ENCODE data around the gene SPDEF. TPM values are rescaled to one million over a fixed set of nuclear protein-coding genes. Genes with fewer than 3 reads are reported as not detected.

The SPDEF gene
- total RNA-seq, 1 donor from 2014 or later, result not detected

DNA sequence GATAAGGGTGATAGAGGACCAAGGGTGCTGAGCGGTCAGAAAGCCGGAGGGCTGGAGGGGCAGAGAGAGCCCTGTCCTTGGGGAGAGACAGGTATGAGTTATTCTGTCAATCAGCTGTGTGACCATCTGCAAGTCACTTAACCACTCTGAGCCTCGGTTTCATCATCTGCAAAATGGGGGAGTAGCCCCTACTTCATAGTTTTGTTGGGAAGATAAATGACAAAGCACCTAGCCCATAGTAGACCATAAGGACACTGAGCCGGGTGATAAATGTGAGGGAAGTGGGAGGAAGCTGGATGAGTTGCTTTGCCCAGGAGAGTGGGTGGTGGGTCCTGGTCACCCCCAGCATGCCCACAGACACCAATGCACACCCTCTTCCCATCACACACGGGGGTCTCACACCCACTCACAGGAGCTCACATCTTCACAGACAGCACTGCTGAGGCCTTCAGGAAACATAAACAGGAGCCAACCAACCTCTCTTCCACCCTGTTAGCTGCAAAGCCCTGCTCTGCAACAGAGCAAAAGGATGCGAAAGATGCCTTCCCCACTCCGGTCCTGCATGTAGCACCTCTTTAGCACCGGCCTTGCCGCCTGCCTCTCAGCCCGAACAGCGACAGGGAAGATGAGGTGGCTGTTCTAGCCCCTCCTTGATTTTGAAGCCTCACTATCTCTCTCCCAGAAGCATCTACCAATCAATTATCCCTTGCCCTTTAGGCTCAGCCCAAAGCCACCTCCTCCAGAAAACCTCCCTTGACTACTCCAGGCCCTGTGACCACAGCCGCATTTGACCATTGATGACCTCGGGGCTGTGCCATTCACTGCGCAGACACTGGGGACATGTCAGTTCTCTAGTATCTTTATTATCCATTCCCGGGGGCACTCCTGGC, 18.9 kb downstream of the SPDEF start:
- H3K4me1 Mint-ChIP-seq, result no peaks in the 10 kb centered on the region
- no peaks in the 10 kb centered on the region for H3K36me3 Mint-ChIP-seq (ENCODE audit: low read depth)
- intact Hi-C loops (cut with micrococcal nuclease), result no loop called here
- no peaks in the 10 kb centered on the region for H3K27me3 Mint-ChIP-seq
- no peak for DNase-seq
- no peak overlapping the region for H3K27ac Mint-ChIP-seq
- no peak overlapping the region for H3K4me3 Mint-ChIP-seq
- H3K9me3 Mint-ChIP-seq, result no peaks in the 10 kb centered on the region

GRCh38 chr6:34536251-34536958, 19.7 kb downstream of the SPDEF start:
- no peaks in the 10 kb centered on the region for H3K27me3 Mint-ChIP-seq
- intact Hi-C loops (cut with micrococcal nuclease), result no loop called here
- no peak for DNase-seq
- no peaks in the 10 kb centered on the region for H3K4me1 Mint-ChIP-seq
- H3K9me3 Mint-ChIP-seq, result no peaks in the 10 kb centered on the region
- H3K36me3 Mint-ChIP-seq (ENCODE audit: low read depth), result no peaks in the 10 kb centered on the region
- H3K4me3 Mint-ChIP-seq, result no peak overlapping the region
- H3K27ac Mint-ChIP-seq, result no peak overlapping the region

DNA sequence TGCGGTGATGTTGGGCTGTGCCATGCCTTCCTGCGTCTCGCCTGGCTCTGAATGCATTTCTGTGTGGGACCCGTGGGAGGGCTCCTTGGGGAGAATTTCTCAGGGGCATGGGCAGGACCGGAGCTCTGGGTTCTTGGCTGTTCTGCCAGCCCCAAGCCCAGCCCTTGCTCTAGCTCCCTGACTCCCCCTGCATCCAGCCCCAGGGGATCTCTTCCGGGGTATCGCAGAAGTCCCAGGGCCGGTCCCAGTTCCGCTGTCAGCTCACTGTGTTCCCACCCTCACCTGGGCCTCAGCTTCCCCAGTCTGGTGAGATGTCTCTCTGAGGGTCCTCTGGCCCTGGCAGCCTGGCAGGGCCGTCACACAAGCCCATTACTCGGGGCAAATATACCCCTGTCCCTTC, 20.5 kb downstream of the SPDEF start:
- no peak overlapping the region for H3K4me3 Mint-ChIP-seq
- H3K36me3 Mint-ChIP-seq (ENCODE audit: low read depth), result no peaks in the 10 kb centered on the region
- no peaks in the 10 kb centered on the region for H3K27me3 Mint-ChIP-seq
- no peaks in the 10 kb centered on the region for H3K4me1 Mint-ChIP-seq
- no peaks in the 10 kb centered on the region for H3K9me3 Mint-ChIP-seq
- intact Hi-C loops (cut with micrococcal nuclease), result no loop called here
- DNase-seq, result no peak
- no peak overlapping the region for H3K27ac Mint-ChIP-seq

DNA sequence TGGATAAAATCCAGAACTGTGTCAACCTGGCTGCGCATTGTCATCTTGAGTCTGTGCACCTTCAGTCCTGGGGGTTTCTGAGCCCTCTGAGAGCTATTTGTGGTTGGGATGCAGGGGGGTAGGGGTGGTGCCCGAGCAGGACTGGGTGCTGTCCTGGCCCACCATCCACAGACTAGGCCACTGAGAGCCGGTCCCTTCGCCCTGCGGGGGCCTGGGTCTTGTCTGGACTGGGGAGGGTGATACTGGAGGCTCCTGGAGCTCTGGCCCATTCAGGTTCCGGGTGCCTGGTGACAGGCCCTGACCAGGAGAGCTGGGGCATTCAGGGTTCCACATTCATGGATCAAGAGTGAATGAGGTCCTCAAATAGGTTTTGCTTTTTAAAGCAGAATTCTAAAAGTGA, 20.9 kb downstream of the SPDEF start:
- Mint-ChIP-seq H3K4me1 (no peaks in the 10 kb centered on the region), H3K27ac (no peak overlapping the region), H3K36me3 (ENCODE audit: low read depth) (no peaks in the 10 kb centered on the region), H3K9me3 (no peaks in the 10 kb centered on the region), H3K27me3 (no peaks in the 10 kb centered on the region), H3K4me3 (no peak overlapping the region)
- intact Hi-C loops (cut with micrococcal nuclease), result no loop called here
- no peak for DNase-seq

- no peak overlapping the region for H3K4me3 Mint-ChIP-seq
- intact Hi-C loops (cut with micrococcal nuclease), result no loop called here
- no peak for DNase-seq
Observed at GRCh38 chr6:34534656-34535055, 21.5 kb downstream of the SPDEF start.

DNA sequence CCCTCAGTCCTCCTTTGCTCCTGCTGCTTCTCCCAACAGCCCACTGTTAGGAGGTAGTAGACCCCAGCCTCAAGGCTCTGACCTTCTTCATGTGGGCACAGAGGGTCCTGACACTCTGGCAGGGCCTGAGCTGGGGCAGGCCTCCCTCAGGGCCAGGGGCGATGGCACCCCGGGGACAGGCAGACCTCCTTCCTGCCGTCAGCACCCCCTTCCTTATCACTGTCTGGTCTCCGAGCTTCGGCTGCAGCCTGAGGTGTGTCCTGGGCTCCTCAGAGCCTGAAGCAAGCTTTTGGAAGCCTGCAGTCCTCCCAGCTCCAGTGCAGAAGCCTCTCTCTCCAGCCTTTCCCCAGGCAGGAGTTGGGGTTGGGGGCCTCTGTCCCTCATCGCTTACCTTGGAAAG, 22.0 kb downstream of the SPDEF start:
- Mint-ChIP-seq H3K36me3 (ENCODE audit: low read depth) (no peaks in the 10 kb centered on the region), H3K9me3 (no peaks in the 10 kb centered on the region), H3K27ac (no peak overlapping the region), H3K4me3 (no peak overlapping the region), H3K4me1 (no peaks in the 10 kb centered on the region), H3K27me3 (no peaks in the 10 kb centered on the region)
- no peak for DNase-seq
- intact Hi-C loops (cut with micrococcal nuclease), result no loop called here

More at GRCh38 chr6:34534656-34535055, 21.5 kb downstream of the SPDEF start:
- H3K27ac Mint-ChIP-seq, result no peak overlapping the region
- no peaks in the 10 kb centered on the region for H3K4me1 Mint-ChIP-seq
- no peaks in the 10 kb centered on the region for H3K9me3 Mint-ChIP-seq
- H3K36me3 Mint-ChIP-seq (ENCODE audit: low read depth), result no peaks in the 10 kb centered on the region
- no peaks in the 10 kb centered on the region for H3K27me3 Mint-ChIP-seq

- H3K36me3 Mint-ChIP-seq (ENCODE audit: low read depth), result no peaks in the 10 kb centered on the region
- H3K9me3 Mint-ChIP-seq, result no peaks in the 10 kb centered on the region
- no peak overlapping the region for H3K4me3 Mint-ChIP-seq
- DNase-seq, result no peak
- H3K4me1 Mint-ChIP-seq, result no peaks in the 10 kb centered on the region
- peaks cover 2% of the 10 kb centered on the region for H3K27me3 Mint-ChIP-seq
- intact Hi-C loops (cut with micrococcal nuclease), result no loop called here
- no peak overlapping the region for H3K27ac Mint-ChIP-seq
Observed at GRCh38 chr6:34532230-34532629, 23.9 kb downstream of the SPDEF start.

DNA sequence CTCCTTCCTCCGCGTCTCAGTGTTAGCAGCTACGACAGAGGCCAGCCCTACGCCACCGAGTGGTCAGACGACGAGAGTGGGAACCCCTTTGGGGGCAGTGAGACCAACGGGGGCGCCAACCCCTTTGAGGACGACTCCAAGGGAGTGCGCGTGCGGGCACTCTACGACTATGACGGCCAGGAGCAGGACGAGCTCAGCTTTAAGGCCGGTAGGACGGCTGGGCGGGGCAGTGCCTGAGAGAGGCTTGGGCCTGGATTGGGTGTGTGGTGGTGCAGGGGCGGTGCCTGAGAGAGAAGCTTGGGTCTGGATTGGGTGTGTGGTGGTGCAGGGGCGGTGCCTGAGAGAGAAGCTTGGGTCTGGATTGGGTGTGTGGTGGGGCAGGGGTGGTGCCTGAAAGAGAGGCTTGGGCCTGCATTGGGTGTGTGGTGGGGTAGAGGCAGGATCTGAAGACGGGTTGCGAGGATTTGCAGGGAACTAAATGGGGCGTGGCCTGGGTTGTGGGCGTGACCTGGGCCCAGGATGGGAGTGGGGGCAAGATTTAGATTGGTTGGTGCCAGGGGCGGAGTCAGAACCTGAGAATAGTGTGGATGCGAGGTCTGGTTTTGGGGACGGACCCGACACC, 24.4 kb downstream of the SPDEF start:
- no peak overlapping the region for H3K4me3 Mint-ChIP-seq
- H3K4me1 Mint-ChIP-seq, result no peaks in the 10 kb centered on the region
- intact Hi-C loops (cut with micrococcal nuclease), result no loop called here
- H3K36me3 Mint-ChIP-seq (ENCODE audit: low read depth), result no peaks in the 10 kb centered on the region
- H3K9me3 Mint-ChIP-seq, result no peaks in the 10 kb centered on the region
- peaks cover 2% of the 10 kb centered on the region for H3K27me3 Mint-ChIP-seq
- DNase-seq, result no peak
- no peak overlapping the region for H3K27ac Mint-ChIP-seq

GRCh38 chr6:34530753-34531365, 25.3 kb downstream of the SPDEF start:
- H3K9me3 Mint-ChIP-seq, result no peaks in the 10 kb centered on the region
- H3K4me3 Mint-ChIP-seq, result no peak overlapping the region
- peaks cover 2% of the 10 kb centered on the region for H3K27me3 Mint-ChIP-seq
- H3K4me1 Mint-ChIP-seq, result no peaks in the 10 kb centered on the region
- no peak for DNase-seq
- H3K27ac Mint-ChIP-seq, result no peak overlapping the region
- intact Hi-C loops (cut with micrococcal nuclease), result no loop called here
- H3K36me3 Mint-ChIP-seq (ENCODE audit: low read depth), result no peaks in the 10 kb centered on the region

- intact Hi-C loops (cut with micrococcal nuclease), result no loop called here
- no peaks in the 10 kb centered on the region for H3K9me3 Mint-ChIP-seq
Observed at GRCh38 chr6:34529665-34530327, 26.3 kb downstream of the SPDEF start.

GRCh38 chr6:34528996-34529664, 27.0 kb downstream of the SPDEF start:
- H3K9me3 Mint-ChIP-seq, result no peaks in the 10 kb centered on the region
- no peak overlapping the region for H3K4me3 Mint-ChIP-seq
- peaks cover 2% of the 10 kb centered on the region for H3K27me3 Mint-ChIP-seq
- no peak overlapping the region for H3K27ac Mint-ChIP-seq
- intact Hi-C loops (cut with micrococcal nuclease), result no loop called here
- no peaks in the 10 kb centered on the region for H3K4me1 Mint-ChIP-seq
- no peak for DNase-seq
- no peaks in the 10 kb centered on the region for H3K36me3 Mint-ChIP-seq (ENCODE audit: low read depth)

More at GRCh38 chr6:34529665-34530327, 26.3 kb downstream of the SPDEF start:
- no peak for DNase-seq
- H3K27me3 Mint-ChIP-seq, result peaks cover 2% of the 10 kb centered on the region
- no peak overlapping the region for H3K27ac Mint-ChIP-seq
- H3K4me3 Mint-ChIP-seq, result no peak overlapping the region
- H3K4me1 Mint-ChIP-seq, result no peaks in the 10 kb centered on the region
- H3K36me3 Mint-ChIP-seq (ENCODE audit: low read depth), result no peaks in the 10 kb centered on the region

GRCh38 chr6:34527751-34528670, 28.1 kb downstream of the SPDEF start:
- H3K27ac Mint-ChIP-seq, result no peak overlapping the region

More at GRCh38 chr6:34527751-34528670, 28.1 kb downstream of the SPDEF start:
- Mint-ChIP-seq H3K4me1 (no peaks in the 10 kb centered on the region), H3K4me3 (no peak overlapping the region), H3K27me3 (peaks cover 2% of the 10 kb centered on the region), H3K36me3 (ENCODE audit: low read depth) (no peaks in the 10 kb centered on the region), H3K9me3 (no peaks in the 10 kb centered on the region)
- DNase-seq, result no peak
- intact Hi-C loops (cut with micrococcal nuclease), result loop anchor here (1.0 kb wide), 1 partner anchor 81 kb away; no protein-coding TSS in a partner anchor

All from activated CD4-positive, alpha-beta T cell treated with anti-CD3 and anti-CD28 coated beads, Interleukin-2, amount 10 ng/mL, durations not matched to agents 24 days and 14 days (primary cell).